ENCODE measurements around the gene MPRIP. TPM values are rescaled to one million over a fixed set of nuclear protein-coding genes. Genes with fewer than 3 reads are reported as not detected.

Gene MPRIP
- polyA plus RNA-seq, 1 donor from 2014 or later, result 14.4 TPM

- Mint-ChIP-seq H3K36me3 (peaks cover 2% of the 10 kb centered on the region), H3K4me3 (no peak overlapping the region), H3K9me3 (no peaks in the 10 kb centered on the region), H3K27ac (peak overlapping the region in 1 of 3 donors; percentile 86), H3K4me1 (peaks cover 0 to 14% (median 2%) of the 10 kb centered on the region in 3 donors), H3K27me3 (no peaks in the 10 kb centered on the region)
These were observed 154.5 kb downstream of the MPRIP start for GRCh38 chr17:17196776-17197175.

GRCh38 chr17:17198281-17198680 lies 156.0 kb downstream of the MPRIP start:
- H3K36me3 Mint-ChIP-seq, result peaks cover 4% of the 10 kb centered on the region
- no peak overlapping the region for H3K4me3 Mint-ChIP-seq
- no peaks in the 10 kb centered on the region for H3K9me3 Mint-ChIP-seq
- H3K27me3 Mint-ChIP-seq, result no peaks in the 10 kb centered on the region
- peaks cover 0 to 13% (median 2%) of the 10 kb centered on the region in 3 donors for H3K4me1 Mint-ChIP-seq
- H3K27ac Mint-ChIP-seq, result peak overlapping the region in 1 of 3 donors; percentile 70

GRCh38 chr17:17200311-17200710 lies 158.1 kb downstream of the MPRIP start:
- Mint-ChIP-seq H3K27ac (no peak overlapping the region), H3K27me3 (no peaks in the 10 kb centered on the region), H3K4me3 (no peak overlapping the region)

GRCh38 chr17:17200831-17201230 lies 158.6 kb downstream of the MPRIP start:
- Mint-ChIP-seq H3K4me1 (peaks cover 0 to 23% (median 14%) of the 10 kb centered on the region in 3 donors), H3K36me3 (peaks cover 4% of the 10 kb centered on the region), H3K4me3 (no peak overlapping the region), H3K9me3 (no peaks in the 10 kb centered on the region), H3K27ac (no peak overlapping the region), H3K27me3 (no peaks in the 10 kb centered on the region)

More at GRCh38 chr17:17200311-17200710, 158.1 kb downstream of the MPRIP start:
- H3K9me3 Mint-ChIP-seq, result no peaks in the 10 kb centered on the region
- H3K36me3 Mint-ChIP-seq, result peaks cover 4% of the 10 kb centered on the region
- peaks cover 0 to 27% (median 14%) of the 10 kb centered on the region in 3 donors for H3K4me1 Mint-ChIP-seq

- H3K36me3 Mint-ChIP-seq, result peaks cover 4% of the 10 kb centered on the region
- no peak overlapping the region for H3K4me3 Mint-ChIP-seq
- no peaks in the 10 kb centered on the region for H3K9me3 Mint-ChIP-seq
- H3K4me1 Mint-ChIP-seq, result peaks cover 0 to 23% (median 14%) of the 10 kb centered on the region in 3 donors
- no peak overlapping the region for H3K27ac Mint-ChIP-seq
- H3K27me3 Mint-ChIP-seq, result no peaks in the 10 kb centered on the region
These were observed 159.0 kb downstream of the MPRIP start for GRCh38 chr17:17201271-17201670.

- Mint-ChIP-seq H3K27ac (no peak overlapping the region), H3K27me3 (no peaks in the 10 kb centered on the region), H3K36me3 (peaks cover 4% of the 10 kb centered on the region), H3K4me1 (peaks cover 0 to 23% (median 14%) of the 10 kb centered on the region in 3 donors), H3K4me3 (peak overlapping the region in 1 of 4 donors; percentile 53), H3K9me3 (no peaks in the 10 kb centered on the region)
These were observed 159.7 kb downstream of the MPRIP start for GRCh38 chr17:17201907-17202306.

- peaks cover 4% of the 10 kb centered on the region for H3K36me3 Mint-ChIP-seq
- peak overlapping the region in 2 of 4 donors; percentile 44 to 49 for H3K4me3 Mint-ChIP-seq
- H3K9me3 Mint-ChIP-seq, result no peaks in the 10 kb centered on the region
- no peaks in the 10 kb centered on the region for H3K27me3 Mint-ChIP-seq
- H3K4me1 Mint-ChIP-seq, result peaks cover 0 to 15% (median 14%) of the 10 kb centered on the region in 3 donors
- peak overlapping the region in 1 of 3 donors; percentile 43 for H3K27ac Mint-ChIP-seq
These were observed 161.0 kb downstream of the MPRIP start for GRCh38 chr17:17203173-17203730.

- H3K27ac Mint-ChIP-seq, result peak overlapping the region; percentile 83 to 97 (median 92)
- H3K4me1 Mint-ChIP-seq, result peaks cover 0 to 15% (median 14%) of the 10 kb centered on the region in 3 donors
- H3K36me3 Mint-ChIP-seq, result peaks cover 4% of the 10 kb centered on the region
- H3K4me3 Mint-ChIP-seq, result peak overlapping the region; percentile 71 to 95 (median 91)
- no peaks in the 10 kb centered on the region for H3K9me3 Mint-ChIP-seq
- no peaks in the 10 kb centered on the region for H3K27me3 Mint-ChIP-seq
These were observed 161.9 kb downstream of the MPRIP start for GRCh38 chr17:17204041-17204591.

GRCh38 chr17:17204635-17205231 lies 162.5 kb downstream of the MPRIP start:
- H3K27ac Mint-ChIP-seq, result peak overlapping the region; percentile 92 to 97 (median 93)
- peaks cover 4% of the 10 kb centered on the region for H3K36me3 Mint-ChIP-seq
- peaks cover 0 to 15% (median 14%) of the 10 kb centered on the region in 3 donors for H3K4me1 Mint-ChIP-seq
- no peaks in the 10 kb centered on the region for H3K27me3 Mint-ChIP-seq
- H3K9me3 Mint-ChIP-seq, result no peaks in the 10 kb centered on the region
- H3K4me3 Mint-ChIP-seq, result peak overlapping the region; percentile 88 to 95 (median 94)

GRCh38 chr17:17205368-17206123 lies 163.3 kb downstream of the MPRIP start:
- peaks cover 0 to 14% (median 14%) of the 10 kb centered on the region in 3 donors for H3K4me1 Mint-ChIP-seq
- H3K4me3 Mint-ChIP-seq, result peak overlapping the region; percentile 88 to 95 (median 94)
- no peaks in the 10 kb centered on the region for H3K9me3 Mint-ChIP-seq
- peak overlapping the region; percentile 92 to 97 (median 93) for H3K27ac Mint-ChIP-seq
- H3K27me3 Mint-ChIP-seq, result no peaks in the 10 kb centered on the region
- peaks cover 2% of the 10 kb centered on the region for H3K36me3 Mint-ChIP-seq

- Mint-ChIP-seq H3K4me3 (peak within 1 kb of the TSS; percentile 88 to 95 (median 94)), H3K9me3 (no peaks in the 10 kb centered on the region), H3K27me3 (no peaks in the 10 kb centered on the region), H3K36me3 (peaks cover 2% of the 10 kb centered on the region), H3K4me1 (peaks cover 0 to 14% (median 14%) of the 10 kb centered on the region in 3 donors), H3K27ac (peak within 1 kb of the TSS; percentile 92 to 97 (median 93))
These were observed 164.1 kb downstream of the MPRIP start, which contains the start of gene PLD6 for GRCh38 chr17:17206124-17206912. Gene PLD6, minus strand, starts transcription at chr17:17206333. Its CDS starts 47 bp downstream, at chr17:17206286.

- Mint-ChIP-seq H3K36me3 (peaks cover 2% of the 10 kb centered on the region), H3K27ac (peak overlapping the region; percentile 67 to 97 (median 74)), H3K4me1 (peaks cover 0 to 14% (median 14%) of the 10 kb centered on the region in 3 donors), H3K27me3 (no peaks in the 10 kb centered on the region), H3K9me3 (no peaks in the 10 kb centered on the region), H3K4me3 (peak overlapping the region in 3 of 4 donors; percentile 19 to 70 (median 63))
These were observed 164.7 kb downstream of the MPRIP start for GRCh38 chr17:17206913-17207335.

- Mint-ChIP-seq H3K9me3 (no peaks in the 10 kb centered on the region), H3K27ac (peak overlapping the region in 2 of 3 donors; percentile 53 to 97), H3K4me1 (peaks cover 0 to 14% (median 14%) of the 10 kb centered on the region in 3 donors), H3K36me3 (no peaks in the 10 kb centered on the region), H3K4me3 (peak overlapping the region in 2 of 4 donors; percentile 19 to 47), H3K27me3 (no peaks in the 10 kb centered on the region)
These were observed 165.7 kb downstream of the MPRIP start for GRCh38 chr17:17207998-17208397.

GRCh38 chr17:17213775-17214174 lies 171.5 kb downstream of the MPRIP start:
- H3K9me3 Mint-ChIP-seq, result no peaks in the 10 kb centered on the region
- no peaks in the 10 kb centered on the region for H3K27me3 Mint-ChIP-seq
- H3K27ac Mint-ChIP-seq, result no peak overlapping the region
- peaks cover 3% of the 10 kb centered on the region for H3K36me3 Mint-ChIP-seq
- H3K4me1 Mint-ChIP-seq, result no peaks in the 10 kb centered on the region
- H3K4me3 Mint-ChIP-seq, result no peak overlapping the region

Measured in IgD-negative memory B cell (primary cell).